Neural cell (in vitro differentiated cells): ENCODE results near the gene SAYSD1. TPM values are rescaled to one million over a fixed set of nuclear protein-coding genes. Genes with fewer than 3 reads are reported as not detected.

ENCODE experiments used
- H2AFZ ChIP-seq: fragments of 200-600, 300-800 bp; sonication (generic), shearing (Covaris generic); 2 replicates; pipeline ENCODE4 v1.6.0; 2014; ENCODE audit warnings: low read depth, mild to moderate bottlenecking, antibody characterized with exemption, low read length, moderate library complexity
- H3F3A ChIP-seq: fragments of 200-600 bp; shearing (Covaris generic); 2 replicates; pipeline ENCODE4 v1.6.1; 2016; ENCODE audit warnings: mild to moderate bottlenecking, moderate library complexity, mixed read lengths, antibody characterized with exemption, low read length; ENCODE audit not compliant: insufficient read depth, poor library complexity, severe bottlenecking
- H3K27ac ChIP-seq: fragments of 200-600, 300-800 bp; sonication (generic), shearing (Covaris generic); 2 replicates; pipeline ENCODE4 v1.5.1; 2014; ENCODE audit warnings: mild to moderate bottlenecking, low read length, moderate library complexity
- H3K27me3 ChIP-seq: fragments of 300-800, 200-600 bp; sonication (generic), shearing (Covaris generic); 2 replicates; pipeline ENCODE4 v1.6.0; 2014; ENCODE audit warnings: mild to moderate bottlenecking, low read depth, low read length, moderate library complexity; ENCODE audit not compliant: insufficient read depth
- H3K36me3 ChIP-seq: fragments of 300-800, 200-600 bp; sonication (generic), shearing (Covaris generic); 2 replicates; pipeline ENCODE4 v1.5.1; 2014; ENCODE audit warnings: mild to moderate bottlenecking, antibody characterized with exemption, low read length, moderate library complexity; ENCODE audit not compliant: insufficient read depth
- H3K4me2 ChIP-seq: fragments of 300-800, 200-600 bp; sonication (generic), shearing (Covaris generic); 2 replicates; pipeline ENCODE4 v1.6.0; 2014; ENCODE audit warnings: mild to moderate bottlenecking, low read length
- H3K4me3 ChIP-seq: fragments of 300-800, 200-600 bp; sonication (generic), shearing (Covaris generic); 2 replicates; pipeline ENCODE4 v1.5.1; 2014; ENCODE audit warnings: mild to moderate bottlenecking, low read length, moderate library complexity
- H3K79me2 ChIP-seq: fragments of 200-600 bp; shearing (Covaris generic); replicated peaks from 2 replicates; pipeline ENCODE4 v1.6.0; 2014; ENCODE audit warnings: mild to moderate bottlenecking, low read length, moderate library complexity; ENCODE audit not compliant: insufficient read depth
- H3K9ac ChIP-seq: fragments of 300-800, 200-600 bp; sonication (generic), shearing (Covaris generic); 2 replicates; pipeline ENCODE4 v1.6.1; 2016; ENCODE audit warnings: mild to moderate bottlenecking, low read length, mixed read lengths
- H3K9me2 ChIP-seq: fragments of 200-600 bp; shearing (Covaris generic); 2 replicates; pipeline ENCODE4 v1.6.1; 2016; ENCODE audit warnings: mild to moderate bottlenecking, low read length, mixed read lengths; ENCODE audit not compliant: insufficient read depth
- H3K9me3 ChIP-seq: fragments of 200-600, 300-800 bp; sonication (generic), shearing (Covaris generic); 2 replicates; pipeline ENCODE4 v1.6.1; 2016; ENCODE audit warnings: mild to moderate bottlenecking, mixed run types, low read length, moderate library complexity, mixed read lengths
- H4K20me1 ChIP-seq: fragments of 200-600 bp; shearing (Covaris generic); 2 replicates; pipeline ENCODE4 v1.6.1; 2016; ENCODE audit warnings: mild to moderate bottlenecking, mixed run types; ENCODE audit not compliant: insufficient read depth
- CTCF ChIP-seq: fragments of 450-650 bp; IDR thresholded peaks from 2 replicates; pipeline ENCODE4 v1.5.1; 2014; ENCODE audit warnings: antibody characterized with exemption, mild to moderate bottlenecking, moderate library complexity; ENCODE audit not compliant: poor library complexity, severe bottlenecking
- EP300 ChIP-seq: fragments of 450-650 bp; conservative IDR thresholded peaks from 2 replicates; pipeline ENCODE4 v1.6.1; 2014; ENCODE audit warnings: antibody characterized with exemption, mild to moderate bottlenecking, moderate library complexity; ENCODE audit not compliant: poor library complexity, severe bottlenecking
- EZH2 ChIP-seq: fragments of 200-600, 300-800 bp; shearing (Covaris generic), sonication (generic); IDR thresholded peaks from 2 replicates; pipeline ENCODE4 v1.6.1; 2014; ENCODE audit warnings: antibody characterized with exemption, low read length, borderline replicate concordance, mild to moderate bottlenecking; ENCODE audit not compliant: insufficient read depth, poor library complexity, severe bottlenecking
- MXI1 ChIP-seq: fragments of 450-650 bp; conservative IDR thresholded peaks from 2 replicates; pipeline ENCODE4 v1.6.1; 2014; ENCODE audit warnings: antibody characterized with exemption, mild to moderate bottlenecking; ENCODE audit not compliant: poor library complexity, severe bottlenecking
- POLR2AphosphoS5 ChIP-seq: IDR thresholded peaks from 2 replicates; pipeline ENCODE4 v1.6.1; 2012
- RAD21 ChIP-seq: fragments of 450-650 bp; conservative IDR thresholded peaks from 2 replicates; pipeline ENCODE4 v1.6.1; 2014; ENCODE audit warnings: antibody characterized with exemption, mild to moderate bottlenecking, moderate library complexity
- REST ChIP-seq: IDR thresholded peaks from 2 replicates; pipeline ENCODE4 v1.6.1; 2012; ENCODE audit warnings: borderline replicate concordance
- SMC3 ChIP-seq: fragments of 450-650 bp; conservative IDR thresholded peaks from 2 replicates; pipeline ENCODE4 v1.6.1; 2014; ENCODE audit warnings: antibody characterized with exemption, mild to moderate bottlenecking, moderate library complexity; ENCODE audit not compliant: poor library complexity
- TAF1 ChIP-seq: IDR thresholded peaks from 2 replicates; pipeline ENCODE4 v1.6.1; 2012; ENCODE audit warnings: low read depth
- polyA plus RNA-seq: library from polyadenylated mRNA; depleted of rRNA; stranded (reverse); fragments of >200 nt; gene quantifications from 2 replicates; pipeline ENCODE4 v1.2.3, GENCODE V29; 2014

Gene SAYSD1
- polyA plus RNA-seq, 1 donor from 2014 or later: 40.5 TPM

GRCh38 chr6:39156801-39157200 is 41.8 kb upstream of the SAYSD1 start:
- TF ChIP-seq EZH2 (no peak), RAD21 (no peak), TAF1 (no peak), EP300 (no peak), MXI1 (no peak), POLR2AphosphoS5 (no peak), SMC3 (no peak), CTCF (no peak), REST (no peak)

GRCh38 chr6:39154705-39155104 is 39.7 kb upstream of the SAYSD1 start:
- no peak overlapping the region for H3K4me2 ChIP-seq
- no peaks in the 10 kb centered on the region for H3K79me2 ChIP-seq
- H3K27me3 ChIP-seq: no peaks in the 10 kb centered on the region
- H4K20me1 ChIP-seq: no peaks in the 10 kb centered on the region
- no peaks in the 10 kb centered on the region for H3K9me2 ChIP-seq
- no peaks in the 10 kb centered on the region for H3F3A ChIP-seq
- H3K9me3 ChIP-seq: no peaks in the 10 kb centered on the region
- H2AFZ ChIP-seq: no peak overlapping the region
- TF ChIP-seq REST: no peak
- no peak for TF ChIP-seq POLR2AphosphoS5
- TF ChIP-seq RAD21: no peak
- no peak for TF ChIP-seq EP300
- no peak for TF ChIP-seq SMC3
- TF ChIP-seq CTCF: no peak
- H3K4me3 ChIP-seq: no peak overlapping the region
- H3K27ac ChIP-seq: no peak overlapping the region
- no peaks in the 10 kb centered on the region for H3K36me3 ChIP-seq
- no peak overlapping the region for H3K9ac ChIP-seq

More at GRCh38 chr6:39156801-39157200, 41.8 kb upstream of the SAYSD1 start:
- H3K9me2 ChIP-seq: no peaks in the 10 kb centered on the region
- H3K4me3 ChIP-seq: no peak overlapping the region
- H3K27ac ChIP-seq: no peak overlapping the region
- H2AFZ ChIP-seq: no peak overlapping the region
- H3K9me3 ChIP-seq: no peaks in the 10 kb centered on the region
- H3K4me2 ChIP-seq: no peak overlapping the region
- no peaks in the 10 kb centered on the region for H3F3A ChIP-seq
- no peak overlapping the region for H3K9ac ChIP-seq
- no peaks in the 10 kb centered on the region for H3K79me2 ChIP-seq
- H3K27me3 ChIP-seq: no peaks in the 10 kb centered on the region
- no peaks in the 10 kb centered on the region for H3K36me3 ChIP-seq
- H4K20me1 ChIP-seq: no peaks in the 10 kb centered on the region
